ENCODE results near the gene EBNA1BP2. TPM values are rescaled to one million over a fixed set of nuclear protein-coding genes. Genes with fewer than 3 reads are reported as not detected.
"Not testable (repeated sequence)": the region's sequence is repeated elsewhere in the genome, so short reads cannot be mapped to it uniquely, and the experiment has no call there.

The EBNA1BP2 gene
- 28.8 TPM for total RNA-seq
- long read RNA-seq, transcript EBNA1BP2-201 (9 exons, 1,322 nt), result major isoform, 32 of 43 reads
- long read RNA-seq, partial matches to known transcripts, result 4 of 43 reads
- long read RNA-seq, other reads (novel, unspliced or antisense), result 3 of 43 reads

- DNase-seq (peak; percentile 86), ATAC-seq (peak; percentile 92)
- intact Hi-C loops (cut with micrococcal nuclease), result no loop called here
Observed at GRCh38 chr1:43171876-43172526, at the start of gene EBNA1BP2, which contains the start of gene CFAP57. EBNA1BP2 (minus strand) TSS chr1:43172290; CDS start chr1:43172118, 172 bp downstream. CFAP57 (plus strand) TSS chr1:43172330; CDS start chr1:43172754, 424 bp downstream.

- ATAC-seq, result no peak
- intact Hi-C loops (cut with micrococcal nuclease), result loop anchor here (10.0 kb wide), 1 partner anchor 193 kb away; no protein-coding TSS in a partner anchor
Observed at GRCh38 chr1:43221797-43222196, 49.7 kb upstream of the EBNA1BP2 start.

GRCh38 chr1:43220905-43221778 is 49.1 kb upstream of the EBNA1BP2 start:
- DNase-seq (no peak), ATAC-seq (no peak)
- intact Hi-C loops (cut with micrococcal nuclease), result loop anchor here (10.0 kb wide), 1 partner anchor 194 kb away; no protein-coding TSS in a partner anchor

More at GRCh38 chr1:43221797-43222196, 49.7 kb upstream of the EBNA1BP2 start:
- DNase-seq, result no peak

GRCh38 chr1:43217747-43218146 is 45.7 kb upstream of the EBNA1BP2 start:
- intact Hi-C loops (cut with micrococcal nuclease), result no loop called here
- no peak for ATAC-seq
- DNase-seq, result no peak

- DNase-seq (no peak), ATAC-seq (no peak)
- intact Hi-C loops (cut with micrococcal nuclease), result no loop called here
Observed at GRCh38 chr1:43214501-43215444, 42.7 kb upstream of the EBNA1BP2 start.

- DNase-seq; intact Hi-C loops (cut with micrococcal nuclease); ATAC-seq: not testable (repeated sequence)
Observed at GRCh38 chr1:43208277-43208676, 36.2 kb upstream of the EBNA1BP2 start.

- intact Hi-C loops (cut with micrococcal nuclease), result no loop called here
- ATAC-seq (peak; percentile 47), DNase-seq (no peak)
Observed at GRCh38 chr1:43207229-43207853, 35.3 kb upstream of the EBNA1BP2 start.

GRCh38 chr1:43206600-43207228 is 34.6 kb upstream of the EBNA1BP2 start:
- intact Hi-C loops (cut with micrococcal nuclease), result no loop called here
- DNase-seq (peak; percentile 39), ATAC-seq (peak; percentile 87)

GRCh38 chr1:43205671-43206070 is 33.6 kb upstream of the EBNA1BP2 start:
- ATAC-seq, result no peak
- intact Hi-C loops (cut with micrococcal nuclease), result no loop called here
- DNase-seq, result no peak

GRCh38 chr1:43204394-43204793 is 32.3 kb upstream of the EBNA1BP2 start:
- DNase-seq, result no peak
- intact Hi-C loops (cut with micrococcal nuclease), result no loop called here
- no peak for ATAC-seq

- ATAC-seq (no peak), DNase-seq (no peak)
- intact Hi-C loops (cut with micrococcal nuclease), result no loop called here
Observed at GRCh38 chr1:43203859-43204258, 31.8 kb upstream of the EBNA1BP2 start.

GRCh38 chr1:43199093-43199726 is 27.1 kb upstream of the EBNA1BP2 start:
- DNase-seq, result no peak
- intact Hi-C loops (cut with micrococcal nuclease), result no loop called here
- ATAC-seq, result no peak

GRCh38 chr1:43197343-43198127 is 25.4 kb upstream of the EBNA1BP2 start:
- intact Hi-C loops (cut with micrococcal nuclease), result no loop called here
- no peak for ATAC-seq
- no peak for DNase-seq

- ATAC-seq, result no peak
- intact Hi-C loops (cut with micrococcal nuclease), result no loop called here
- DNase-seq, result no peak
Observed at GRCh38 chr1:43194509-43194908, 22.4 kb upstream of the EBNA1BP2 start.

- ATAC-seq, result no peak
- intact Hi-C loops (cut with micrococcal nuclease), result no loop called here
- DNase-seq, result no peak
Observed at GRCh38 chr1:43188106-43188505, 16.0 kb upstream of the EBNA1BP2 start.

- DNase-seq, result no peak
- intact Hi-C loops (cut with micrococcal nuclease), result no loop called here
- no peak for ATAC-seq
Observed at GRCh38 chr1:43184995-43185394, 12.9 kb upstream of the EBNA1BP2 start.

GRCh38 chr1:43184388-43184787 is 12.3 kb upstream of the EBNA1BP2 start:
- no peak for DNase-seq
- intact Hi-C loops (cut with micrococcal nuclease), result no loop called here
- ATAC-seq, result no peak

Measured in left ventricle myocardium superior (tissue), 1 donor.